Muscle layer of colon (tissue), 2 donors: Measurements from ENCODE around the gene ABCA8.

Source experiments
- H3K27ac ChIP-seq: one replicate; pipeline ENCODE4 v1.7.0; 2013; ENCODE audit warnings: low read depth, mild to moderate bottlenecking, low read length, moderate library complexity
- H3K27me3 ChIP-seq, 2 donors: one replicate each; pipeline ENCODE4 v1.7.0; 2013; ENCODE audit warnings: low read length in 2 of 2, mild to moderate bottlenecking in 2 of 2; ENCODE audit not compliant: insufficient read depth in 2 of 2, control insufficient read depth in 1 of 2
- H3K36me3 ChIP-seq: one replicate; pipeline ENCODE4 v1.7.0; 2013; ENCODE audit warnings: mild to moderate bottlenecking, low read length; ENCODE audit not compliant: insufficient read depth
- H3K4me1 ChIP-seq: one replicate; pipeline ENCODE4 v1.7.0; 2013; ENCODE audit warnings: mild to moderate bottlenecking, low read length; ENCODE audit not compliant: insufficient read depth
- H3K4me3 ChIP-seq, 2 donors: one replicate each; pipeline ENCODE4 v1.7.0; 2013; ENCODE audit warnings: low read length in 2 of 2, low read depth in 1 of 2, mild to moderate bottlenecking in 1 of 2, moderate library complexity in 1 of 2
- H3K9ac ChIP-seq: one replicate; pipeline ENCODE4 v1.7.0; 2013; ENCODE audit warnings: low read length
- H3K9me3 ChIP-seq: one replicate; pipeline ENCODE4 v1.7.0; 2013; ENCODE audit warnings: mild to moderate bottlenecking, low read length
- donor health status: abdominal sarcoma.
- donor health status: Adenocarcinoma of cecum.

Gene ABCA8

DNA sequence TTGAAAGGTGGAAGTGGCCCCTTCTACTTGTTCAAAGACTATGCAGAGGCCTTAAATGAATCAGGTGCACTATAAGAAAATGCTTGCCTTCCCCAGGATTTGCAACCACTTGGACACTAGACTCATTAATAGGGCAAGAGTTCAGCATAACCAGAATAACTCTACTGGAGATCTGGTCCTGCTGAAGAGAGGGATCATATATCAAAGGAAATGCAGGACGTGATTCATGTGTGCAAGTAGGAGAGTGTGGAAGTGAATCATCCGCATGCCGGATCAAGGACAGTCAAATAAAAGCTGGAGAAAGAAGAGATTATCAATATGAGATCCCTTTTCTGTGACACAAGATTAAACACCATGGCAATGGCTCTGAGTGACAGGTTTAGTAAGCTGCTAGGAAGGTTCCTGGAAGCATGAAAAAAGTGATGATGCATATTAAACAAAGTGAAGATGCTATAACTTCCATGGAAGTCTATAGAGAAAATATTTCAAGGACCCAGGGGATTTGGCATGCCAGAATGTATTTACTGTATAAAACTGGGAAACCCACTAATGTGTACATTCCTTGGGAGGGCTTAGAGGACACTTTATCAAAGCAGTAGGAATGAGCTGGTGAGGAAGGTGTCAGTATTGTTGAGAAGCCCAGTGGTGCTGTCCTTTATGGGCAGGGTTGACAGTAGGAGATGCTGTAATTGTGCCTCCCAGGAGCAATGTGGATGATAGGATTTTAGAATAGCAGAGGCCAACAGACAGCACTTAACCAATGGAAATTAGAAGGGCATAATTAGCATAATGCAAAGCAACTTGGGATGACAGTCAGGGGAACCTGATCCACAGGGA lies 133.1 kb downstream of the ABCA8 start:
- Histone ChIP-seq H3K4me1 (no peaks in the 10 kb centered on the region), H3K9me3 (no peaks in the 10 kb centered on the region), H3K27ac (no peak overlapping the region), H3K4me3 (no peak overlapping the region), H3K36me3 (no peaks in the 10 kb centered on the region), H3K9ac (no peak overlapping the region), H3K27me3 (no peaks in the 10 kb centered on the region)

DNA sequence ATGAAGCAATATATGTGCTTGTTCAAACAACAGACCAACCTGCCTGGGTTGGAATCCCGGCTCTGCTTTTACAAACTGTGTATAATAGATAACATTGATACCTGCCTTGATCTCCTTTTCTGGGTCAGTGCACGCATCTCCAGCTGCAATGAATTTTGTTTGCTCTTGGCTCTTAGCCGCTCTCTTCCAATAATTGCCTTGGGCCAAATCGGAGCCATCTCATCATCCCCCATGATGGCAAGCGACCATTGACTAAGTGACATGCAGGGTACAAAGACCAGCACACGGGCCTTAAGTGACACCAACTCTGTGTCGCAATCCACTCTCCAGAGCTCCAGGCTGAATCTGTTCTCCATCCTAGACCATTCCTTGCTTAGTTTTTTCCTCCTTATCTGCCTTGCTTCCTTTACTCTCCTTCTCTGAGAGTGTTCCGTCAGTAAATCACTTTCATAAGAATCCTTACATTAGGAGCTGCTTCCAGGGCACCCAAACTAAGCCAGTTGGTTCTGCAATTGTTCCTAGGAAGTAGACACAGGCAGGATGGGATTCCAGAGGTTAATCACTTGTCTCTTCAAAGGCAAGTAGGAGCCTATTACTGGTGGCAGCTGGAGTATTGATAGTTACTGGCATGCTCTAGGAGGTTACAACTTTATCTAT lies 134.2 kb downstream of the ABCA8 start:
- no peaks in the 10 kb centered on the region for H3K27me3 ChIP-seq
- no peaks in the 10 kb centered on the region for H3K9me3 ChIP-seq
- no peak overlapping the region for H3K27ac ChIP-seq
- H3K9ac ChIP-seq: no peak overlapping the region
- H3K4me3 ChIP-seq: no peak overlapping the region
- no peaks in the 10 kb centered on the region for H3K4me1 ChIP-seq
- no peaks in the 10 kb centered on the region for H3K36me3 ChIP-seq

GRCh38 chr17:68820476-68820824 lies 134.7 kb downstream of the ABCA8 start:
- no peak overlapping the region for H3K27ac ChIP-seq
- H3K4me3 ChIP-seq: no peak overlapping the region
- no peak overlapping the region for H3K9ac ChIP-seq
- no peaks in the 10 kb centered on the region for H3K36me3 ChIP-seq
- no peaks in the 10 kb centered on the region for H3K9me3 ChIP-seq
- H3K27me3 ChIP-seq: no peaks in the 10 kb centered on the region
- H3K4me1 ChIP-seq: no peaks in the 10 kb centered on the region

GRCh38 chr17:68819465-68819864 lies 135.7 kb downstream of the ABCA8 start:
- no peaks in the 10 kb centered on the region for H3K36me3 ChIP-seq
- H3K9me3 ChIP-seq: no peaks in the 10 kb centered on the region
- H3K27ac ChIP-seq: no peak overlapping the region
- H3K4me1 ChIP-seq: no peaks in the 10 kb centered on the region
- no peak overlapping the region for H3K4me3 ChIP-seq
- no peak overlapping the region for H3K9ac ChIP-seq
- H3K27me3 ChIP-seq: no peaks in the 10 kb centered on the region
